ENCODE measurements around the gene STK36.
"Not testable (repeated sequence)": the region's sequence is repeated elsewhere in the genome, so short reads cannot be mapped to it uniquely, and the experiment has no call there.

Gene STK36

DNA sequence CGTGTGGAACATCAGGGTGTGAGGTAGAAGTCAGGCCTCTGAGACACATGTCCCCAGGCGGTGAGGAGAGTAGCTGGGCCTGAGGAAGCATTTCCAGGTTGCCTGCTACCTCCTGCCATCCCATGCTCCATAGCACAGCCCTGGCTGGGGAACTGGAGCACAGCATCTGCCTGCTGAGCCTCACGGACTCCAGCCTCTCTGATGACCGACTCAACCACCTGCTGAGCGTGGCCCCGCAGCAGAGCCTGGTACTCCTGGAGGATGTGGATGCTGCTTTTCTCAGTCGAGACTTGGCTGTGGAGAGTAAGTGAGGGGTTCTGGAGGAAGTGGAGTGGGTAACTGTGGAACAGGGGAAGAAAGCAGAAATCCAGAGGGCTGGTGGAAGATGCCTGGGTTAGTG, 9.5 kb upstream of the STK36 start:
- no peak for DNase-seq

GRCh38 chr2:218662827-218663226, 9.1 kb upstream of the STK36 start:
- no peak for DNase-seq

- no peak for DNase-seq
Observed at GRCh38 chr2:218663901-218664300, 8.0 kb upstream of the STK36 start.

GRCh38 chr2:218664653-218665052, 7.2 kb upstream of the STK36 start:
- DNase-seq, result no peak

GRCh38 chr2:218671097-218671653, 711 bp upstream of the STK36 start:
- DNase-seq, result no peak

DNA sequence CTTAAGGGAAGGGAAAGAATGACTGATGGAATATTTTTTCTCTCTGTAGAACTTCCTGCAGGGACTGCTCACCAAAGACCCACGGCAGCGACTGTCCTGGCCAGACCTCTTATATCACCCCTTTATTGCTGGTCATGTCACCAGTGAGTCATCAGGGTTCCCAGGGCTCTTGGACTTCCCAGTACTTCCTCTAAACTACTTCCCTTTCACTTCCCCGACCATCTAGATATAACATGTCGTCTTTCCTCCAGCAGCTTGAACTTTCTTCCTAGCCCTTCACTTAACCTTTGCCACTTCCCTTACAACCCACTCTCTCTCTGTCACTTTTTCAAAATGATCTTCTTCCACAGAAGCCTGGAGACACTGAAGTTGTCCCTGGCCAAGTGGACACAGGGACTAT, 7.2 kb downstream of the STK36 start:
- DNase-seq, result no peak

DNA sequence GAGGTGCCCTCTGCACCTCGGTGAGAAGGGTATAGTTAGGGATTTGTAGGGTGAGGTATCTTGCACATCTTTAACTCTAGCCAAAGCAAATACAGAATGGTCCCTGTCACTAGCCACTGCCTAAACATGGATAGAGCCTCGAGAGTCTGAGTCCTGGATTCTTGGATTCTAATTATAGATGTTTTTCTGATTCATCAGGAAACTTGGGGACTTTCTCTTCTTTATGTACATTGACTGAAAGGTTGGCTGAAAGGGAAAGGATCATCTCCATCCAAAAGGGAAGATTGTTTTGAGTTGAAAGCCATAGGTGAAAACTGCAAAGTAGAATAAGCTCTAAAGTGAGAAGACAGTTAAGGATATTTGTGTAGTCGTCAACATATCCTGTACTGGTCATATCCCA, 8.2 kb downstream of the STK36 start:
- no peak for DNase-seq

- DNase-seq, result not testable (repeated sequence)
Observed at GRCh38 chr2:218687400-218688060, 15.6 kb downstream of the STK36 start.

GRCh38 chr2:218691234-218691633, 19.3 kb downstream of the STK36 start:
- DNase-seq, result no peak

- no peak for DNase-seq
Observed at GRCh38 chr2:218694405-218695145, 22.7 kb downstream of the STK36 start.

DNA sequence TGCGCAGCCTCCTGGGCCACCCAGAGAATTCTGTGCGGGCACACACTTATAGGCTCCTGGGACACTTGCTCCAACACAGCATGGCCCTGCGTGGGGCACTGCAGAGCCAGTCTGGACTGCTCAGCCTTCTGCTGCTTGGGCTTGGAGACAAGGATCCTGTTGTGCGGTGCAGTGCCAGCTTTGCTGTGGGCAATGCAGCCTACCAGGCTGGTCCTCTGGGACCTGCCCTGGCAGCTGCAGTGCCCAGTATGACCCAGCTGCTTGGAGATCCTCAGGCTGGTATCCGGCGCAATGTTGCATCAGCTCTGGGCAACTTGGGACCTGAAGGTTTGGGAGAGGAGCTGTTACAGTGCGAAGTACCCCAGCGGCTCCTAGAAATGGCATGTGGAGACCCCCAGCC, 27.0 kb downstream of the STK36 start:
- DNase-seq, result no peak

DNA sequence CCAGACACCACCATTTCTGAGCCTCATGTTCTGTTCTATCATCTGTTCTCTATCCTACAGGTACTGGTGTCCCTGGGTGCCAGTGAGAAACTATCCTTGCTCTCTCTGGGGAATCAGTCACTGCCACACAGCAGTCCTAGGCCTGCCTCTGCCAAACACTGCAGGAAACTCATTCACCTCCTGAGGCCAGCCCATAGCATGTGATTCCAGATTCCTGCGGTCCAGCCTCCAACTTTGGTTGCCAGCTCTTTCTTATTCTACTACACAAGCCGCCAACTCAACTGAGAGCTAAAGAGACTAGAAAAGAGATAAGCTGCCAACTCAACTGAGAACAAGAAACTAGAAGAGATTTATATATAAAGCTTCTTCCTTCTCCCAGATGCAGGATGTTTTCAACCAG, 29.9 kb downstream of the STK36 start:
- DNase-seq, result no peak

DNA sequence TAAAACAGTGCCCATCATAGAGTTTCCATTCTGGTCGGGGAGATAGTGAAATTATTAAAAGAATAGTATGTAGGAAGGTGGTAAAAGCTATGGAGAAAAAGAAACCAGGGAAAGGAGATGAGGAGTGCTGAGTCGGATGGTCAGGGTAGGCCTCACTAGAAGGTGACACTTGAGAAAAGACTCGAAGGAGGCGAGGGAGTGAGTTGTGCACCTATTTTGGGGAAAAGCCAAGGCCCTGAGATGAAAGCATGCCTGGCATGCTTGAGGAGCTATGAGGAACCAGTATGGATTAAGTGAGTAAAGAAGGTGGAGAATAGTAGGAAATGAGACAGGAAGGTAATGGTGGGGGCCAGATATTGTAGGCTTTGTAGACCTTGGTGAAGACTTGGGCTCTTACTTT, 31.5 kb downstream of the STK36 start:
- no peak for DNase-seq

DNA sequence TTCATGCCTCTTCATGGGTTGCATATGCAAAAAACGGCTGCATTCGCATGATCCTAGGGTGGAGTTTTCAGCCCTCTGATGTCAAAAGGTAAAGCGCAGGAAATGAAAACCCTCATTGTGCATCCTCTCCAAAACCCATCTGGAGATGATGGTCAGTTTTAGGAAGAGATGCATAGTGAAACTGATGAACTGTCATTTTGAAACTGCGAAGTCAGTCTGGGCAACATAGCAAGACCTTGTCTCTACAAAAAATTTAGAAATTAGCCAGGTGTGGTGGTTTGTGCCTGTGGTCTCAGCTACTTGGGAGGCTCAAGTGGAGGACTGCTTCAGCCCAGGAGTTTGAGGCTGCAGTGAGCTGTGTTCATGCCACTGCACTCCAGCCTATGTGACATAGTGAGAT, 36.2 kb downstream of the STK36 start:
- DNase-seq, result no peak

DNA sequence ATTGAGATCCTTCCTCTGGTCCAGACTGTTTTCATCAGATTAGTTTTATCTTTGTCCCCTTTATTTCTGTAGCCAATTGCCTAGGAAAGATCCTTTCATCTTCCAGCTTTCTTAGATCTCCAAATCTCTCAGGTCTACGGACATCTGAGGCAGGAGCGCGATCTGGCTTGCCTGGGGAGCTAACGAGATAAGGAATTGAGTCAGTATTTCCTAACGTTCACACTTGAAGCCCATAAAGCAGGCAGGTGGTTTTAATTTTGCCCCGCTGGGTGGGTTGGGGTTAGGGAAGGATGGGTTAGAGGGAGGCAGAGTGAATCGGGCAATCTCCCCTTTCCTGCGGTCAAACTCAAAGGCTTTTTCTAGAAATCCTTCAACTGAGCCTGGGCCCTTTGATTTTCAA, 38.0 kb downstream of the STK36 start:
- no peak for DNase-seq

DNA sequence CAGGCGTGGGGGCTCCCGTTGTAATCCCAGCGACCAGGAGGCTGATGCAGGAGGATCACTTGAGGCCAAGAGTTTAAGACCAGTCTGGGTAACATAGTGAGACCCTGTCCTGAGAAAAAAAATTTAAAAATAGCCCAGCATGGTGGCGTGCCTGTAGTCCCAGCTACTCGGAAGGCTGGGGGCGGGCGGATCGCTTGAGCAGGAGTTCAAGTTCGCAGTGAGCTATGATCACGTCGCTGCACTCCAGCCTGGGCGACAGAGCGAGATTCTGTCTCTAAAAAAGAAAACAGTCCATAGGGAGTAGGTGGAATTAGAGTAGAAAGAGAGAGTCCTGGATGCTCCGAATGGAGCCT, 38.4 kb downstream of the STK36 start:
- no peak for DNase-seq

GRCh38 chr2:218710687-218711549, 39.0 kb downstream of the STK36 start, which contains the start of gene TTLL4:
Gene TTLL4 (plus strand): TSS chr2:218710835. CDS start chr2:218737677, 26,842 bp downstream.
- peak; percentile 86 for DNase-seq

DNA sequence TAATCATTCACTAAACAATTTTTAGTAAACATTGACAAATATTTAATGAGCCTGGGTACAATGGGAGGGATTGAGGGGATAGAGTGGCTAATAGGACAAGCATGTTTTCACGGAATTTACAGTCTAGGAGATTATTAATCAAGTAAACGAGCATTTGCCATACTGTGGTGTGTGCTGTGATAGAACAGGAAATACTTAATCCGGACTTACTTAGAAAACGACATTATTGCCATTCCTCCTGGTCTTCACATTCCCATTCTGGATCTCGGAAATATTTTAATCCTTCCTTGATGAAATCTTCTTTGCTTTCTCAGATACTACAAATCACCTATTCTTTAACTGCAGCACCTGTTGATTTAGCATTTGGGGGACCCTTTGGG, 39.7 kb downstream of the STK36 start:
- DNase-seq, result no peak

DNA sequence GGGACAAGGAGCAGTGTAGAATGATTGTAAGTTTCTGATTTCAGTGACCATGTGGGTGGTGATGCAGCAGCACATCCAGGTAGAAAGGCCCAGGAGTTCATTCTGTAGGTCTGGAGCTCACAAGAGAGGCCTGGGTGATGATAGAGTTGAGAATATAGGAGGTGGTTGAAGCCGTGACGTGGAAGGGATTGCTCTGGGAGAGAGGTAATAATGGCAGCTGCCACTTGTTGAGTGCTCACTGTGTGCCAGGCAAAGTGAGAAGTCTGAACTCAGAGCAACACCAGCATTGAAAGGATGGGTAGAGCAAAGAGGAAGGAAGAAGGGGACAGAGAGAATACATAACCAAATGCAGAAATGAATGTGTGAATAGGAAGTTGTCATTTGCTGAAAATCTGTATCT, 42.0 kb downstream of the STK36 start:
- no peak for DNase-seq

DNA sequence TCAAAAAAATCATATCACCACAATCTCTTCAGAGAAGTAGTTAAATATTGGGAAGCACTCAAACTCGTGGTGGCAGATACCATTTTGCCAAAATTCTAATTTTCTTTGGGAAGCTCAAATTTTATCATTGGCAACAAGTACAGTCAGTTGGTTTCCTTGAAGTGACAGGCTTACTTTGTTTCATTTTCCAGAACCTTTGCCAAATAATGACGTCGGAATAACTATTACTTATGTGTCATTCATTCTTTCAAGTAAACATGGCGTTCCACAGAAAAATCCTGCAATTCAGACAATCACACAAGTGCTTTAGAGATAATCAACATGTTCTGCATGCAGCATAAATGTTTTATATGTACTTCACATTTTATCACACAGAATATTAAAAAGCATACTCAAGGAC, 44.2 kb downstream of the STK36 start:
- no peak for DNase-seq

DNA sequence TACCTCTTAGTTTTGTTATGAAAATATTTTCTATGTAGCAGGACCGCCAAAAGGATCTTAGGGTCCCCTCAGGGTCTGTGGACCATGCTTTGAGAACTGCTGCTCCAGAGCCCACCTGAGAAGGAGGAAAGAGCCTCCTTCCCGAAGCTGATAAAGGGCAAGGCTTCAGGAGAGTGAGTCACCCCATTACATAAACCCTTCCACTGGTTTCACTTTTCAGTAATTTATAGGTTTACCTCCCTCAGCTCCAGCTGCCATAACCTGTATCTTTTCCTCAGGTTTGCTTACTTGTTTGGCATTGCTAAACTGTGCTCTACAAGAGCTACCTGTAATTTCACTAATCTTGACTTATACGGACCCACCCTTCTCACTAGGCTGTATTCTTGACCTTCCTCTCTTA, 45.4 kb downstream of the STK36 start:
- no peak for DNase-seq

DNA sequence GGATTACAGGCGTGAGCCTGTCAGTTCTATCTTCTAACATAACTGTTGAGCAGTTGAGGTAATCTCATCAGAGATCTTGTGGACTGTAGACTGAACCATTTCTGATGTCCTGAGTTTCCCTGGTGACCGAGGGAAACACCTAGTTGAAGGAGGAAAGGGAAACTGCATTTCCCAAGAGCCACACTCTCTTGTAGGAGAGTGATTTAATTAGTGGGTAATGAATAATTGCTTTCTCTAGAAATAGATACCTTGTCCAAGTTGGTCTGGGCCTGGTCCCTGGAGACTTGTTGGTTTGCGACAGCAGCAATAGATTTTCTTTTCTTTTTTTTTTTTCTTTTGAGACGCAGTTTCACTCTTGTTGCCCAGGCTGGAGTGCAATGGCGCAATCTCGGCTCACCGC, 46.2 kb downstream of the STK36 start:
- DNase-seq, result no peak

- DNase-seq, result no peak
Observed at GRCh38 chr2:218719457-218719856, 47.6 kb downstream of the STK36 start.
